B cell (primary cell): Measurements from ENCODE around the gene KCNQ5. TPM values are rescaled to one million over a fixed set of nuclear protein-coding genes. Genes with fewer than 3 reads are reported as not detected.

Source experiments
- ATAC-seq: fragments of 200-7000 bp; cut with Tn5 transposase; one replicate; pipeline ENCODE4 v1.10.0; 2021; ENCODE audit warnings: low read depth, mild to moderate bottlenecking, moderate number of reproducible peaks, moderate library complexity
- CTCF ChIA-PET: fragments of 350-600 bp; sonication (Branson Sonifier 250); formaldehyde crosslinking; loops from one replicate; lab custom pipeline; 2021; ENCODE audit warnings: antibody characterized with exemption, inconsistent platforms; lab: Charles Lee
- POLR2A ChIA-PET: fragments of 350-600 bp; sonication (Branson Sonifier 250); formaldehyde crosslinking; loops from one replicate; lab custom pipeline; 2021; ENCODE audit warnings: antibody characterized with exemption; lab: Charles Lee
- DNase-seq: peaks from one replicate; pipeline ENCODE4 v3.0.0; 2013
- H2AFZ ChIP-seq: 2 replicates; pipeline ENCODE4 v1.6.1; 2012; ENCODE audit warnings: mild to moderate bottlenecking, low read depth, low read length; ENCODE audit not compliant: insufficient read depth, poor library complexity, severe bottlenecking
- H3K27ac ChIP-seq, 2 donors: 1 replicate in 1 of 2; 2 replicates in 1 of 2; pipeline ENCODE4 v1.5.1; 2012 to 2013; ENCODE audit warnings: low read length in 2 of 2, mild to moderate bottlenecking in 2 of 2, moderate library complexity in 1 of 2
- H3K27me3 ChIP-seq, 4 experiments: fragments of 200-600 bp in 1 of 4; sonication (generic) in 1 of 4; replicated peaks in 1 of 4; 1 replicate in 2 of 4; 2 replicates in 2 of 4; pipeline versions ENCODE4 v1.6.1 to v1.7.0; 2013 to 2016; ENCODE audit warnings: low read length in 3 of 4, mild to moderate bottlenecking in 2 of 4, mixed read lengths in 1 of 4, moderate library complexity in 1 of 4; ENCODE audit not compliant: insufficient read depth in 4 of 4, control insufficient read depth in 3 of 4; ENCODE audit errors: control extremely low read depth in 1 of 4
- H3K36me3 ChIP-seq, 2 experiments: replicated peaks in 1 of 2; 1 replicate in 1 of 2; 2 replicates in 1 of 2; pipeline versions ENCODE4 v1.6.1 to v1.7.1; 2013; ENCODE audit warnings: low read length in 1 of 2; ENCODE audit not compliant: insufficient read depth in 2 of 2, control insufficient read depth in 1 of 2; ENCODE audit errors: control extremely low read depth in 1 of 2, extremely low read depth in 1 of 2
- H3K4me1 ChIP-seq, 2 donors: fragments of 200-600 bp in 1 of 2; sonication (generic) in 1 of 2; 1 replicate in 1 of 2; 2 replicates in 1 of 2; pipeline versions ENCODE4 v1.5.1 to v1.6.1; 2013 to 2017; ENCODE audit warnings: low read length in 2 of 2; ENCODE audit not compliant: control insufficient read depth in 2 of 2, insufficient read depth in 2 of 2
- H3K4me2 ChIP-seq: replicated peaks from 2 replicates; pipeline ENCODE3; 2012; ENCODE audit warnings: mild to moderate bottlenecking, low read depth, low read length; ENCODE audit not compliant: poor library complexity, severe bottlenecking
- H3K4me3 ChIP-seq, 5 experiments: fragments of 200-600 bp in 1 of 5; sonication (generic) in 1 of 5; 1 replicate in 3 of 5; 2 replicates in 2 of 5; pipeline versions ENCODE4 v1.5.1 to v1.7.0; 2011 to 2016; ENCODE audit warnings: low read length in 4 of 5, mild to moderate bottlenecking in 4 of 5, low read depth in 2 of 5, control low read depth in 1 of 5, moderate library complexity in 1 of 5; ENCODE audit not compliant: insufficient read depth in 1 of 5; ENCODE audit errors: control extremely low read depth in 1 of 5, extremely low read depth in 1 of 5
- H3K79me2 ChIP-seq: fragments of 200-600 bp; sonication (generic); one replicate; pipeline ENCODE4 v1.6.0; 2016; ENCODE audit warnings: low read length; ENCODE audit not compliant: control insufficient read depth, insufficient read depth
- H3K9ac ChIP-seq: fragments of 200-600 bp; sonication (generic); 2 replicates; pipeline ENCODE4 v1.6.1; 2017; ENCODE audit warnings: mild to moderate bottlenecking, low read length, moderate library complexity
- H3K9me3 ChIP-seq, 3 donors: one replicate each; pipeline versions ENCODE4 v1.6.1 to v1.7.1; 2013; ENCODE audit warnings: low read length in 2 of 3; ENCODE audit not compliant: control insufficient read depth in 2 of 3, insufficient read depth in 1 of 3; ENCODE audit errors: control extremely low read depth in 1 of 3
- H4K20me1 ChIP-seq: 2 replicates; pipeline ENCODE4 v1.6.0; 2012; ENCODE audit warnings: mild to moderate bottlenecking, low read length; ENCODE audit not compliant: insufficient read depth, control insufficient read depth, poor library complexity, severe bottlenecking
- H3K27ac Mint-ChIP-seq: one replicate; pipeline ENCODE4 v1.8.0; 2021; ENCODE audit warnings: mixed read lengths
- H3K27me3 Mint-ChIP-seq: one replicate; pipeline ENCODE4 v1.8.0; 2021; ENCODE audit warnings: mixed read lengths
- H3K4me1 Mint-ChIP-seq: one replicate; pipeline ENCODE4 v1.8.0; 2021; ENCODE audit warnings: mixed read lengths
- H3K4me3 Mint-ChIP-seq: one replicate; pipeline ENCODE4 v1.8.0; 2021; ENCODE audit warnings: mixed read lengths
- H3K9me3 Mint-ChIP-seq: one replicate; pipeline ENCODE4 v1.8.0; 2022; ENCODE audit warnings: mixed read lengths; ENCODE audit not compliant: insufficient read depth
- CTCF ChIP-seq: fragments of 200-600 bp; IDR thresholded peaks from one replicate; pipeline ENCODE4 v1.8.0; 2022; ENCODE audit warnings: antibody characterized with exemption, mild to moderate bottlenecking
- EZH2 ChIP-seq: IDR thresholded peaks from 2 replicates; pipeline ENCODE4 v1.6.1; 2012; ENCODE audit warnings: borderline replicate concordance, low read depth, mild to moderate bottlenecking, moderate library complexity, low read length; ENCODE audit not compliant: insufficient read depth, poor library complexity, severe bottlenecking
- WGBS: methylation state at CpG from one replicate; pipeline ENCODE4 v1.1.5; 2013; ENCODE audit warnings: missing lambda C conversion rate; ENCODE audit not compliant: insufficient coverage; 5-methylcytosine and 5-hydroxymethylcytosine counted together
- intact Hi-C: fragments of 100-400 bp; cut with micrococcal nuclease; formaldehyde crosslinking; loops from one replicate; pipeline ENCODE4 v1.10.0; 2022
- polyA plus RNA-seq: library from polyadenylated mRNA; depleted of rRNA; stranded (reverse); fragments of >200 nt; gene quantifications from 2 replicates; pipeline ENCODE4 v1.2.3, GENCODE V29; 2012
- total RNA-seq, 2 donors: library from RNA; stranded (reverse); fragments of 120-200 nt in 1 of 2; gene quantifications; 1 replicate in 1 of 2; 2 replicates in 1 of 2; pipeline versions ENCODE4 v1.2.3 to v1.2.4, GENCODE V29; 2013 to 2022

The KCNQ5 gene
- total and polyA plus RNA-seq, 2 donors (not counting 1 experiment from before 2014, with no cell fraction given): 2.3 to 9.4 TPM

GRCh38 chr6:72703093-72703492 is 81.2 kb downstream of the KCNQ5 start:
- POLR2A ChIA-PET: no interaction called here
- WGBS: 100% methylated on average over 1 of the region's 2 CpGs
- H3K4me3 ChIP-seq: no peak overlapping the region
- CTCF ChIA-PET: no interaction called here
- H3K27me3 ChIP-seq: no peaks in the 10 kb centered on the region
- no peaks in the 10 kb centered on the region for H3K4me1 ChIP-seq
- peaks cover 15% of the 10 kb centered on the region for H3K79me2 ChIP-seq
- no peak overlapping the region for H3K4me2 ChIP-seq
- DNase-seq: no peak
- Mint-ChIP-seq H3K4me1 (no peaks in the 10 kb centered on the region), H3K27me3 (no peaks in the 10 kb centered on the region), H3K4me3 (no peak overlapping the region), H3K9me3 (no peaks in the 10 kb centered on the region), H3K27ac (no peak overlapping the region)
- H3K9me3 ChIP-seq: no peaks in the 10 kb centered on the region
- H3K36me3 ChIP-seq: peaks cover 0 to 4% of the 10 kb centered on the region in 2 experiments
- no peak for TF ChIP-seq EZH2
- TF ChIP-seq CTCF: no peak
- no peaks in the 10 kb centered on the region for H4K20me1 ChIP-seq
- H2AFZ ChIP-seq: no peak overlapping the region
- no peak overlapping the region for H3K9ac ChIP-seq
- H3K27ac ChIP-seq: no peak overlapping the region
- intact Hi-C loops: no loop called here
- ATAC-seq: no peak

- peaks cover 15% of the 10 kb centered on the region for H3K79me2 ChIP-seq
- intact Hi-C loops: no loop called here
- H2AFZ ChIP-seq: no peak overlapping the region
- H3K4me1 ChIP-seq: no peaks in the 10 kb centered on the region
- peaks cover 0 to 4% of the 10 kb centered on the region in 2 experiments for H3K36me3 ChIP-seq
- peaks cover 0 to 7% (median 4%) of the 10 kb centered on the region in 3 donors for H3K9me3 ChIP-seq
- H3K9ac ChIP-seq: no peak overlapping the region
- H3K4me3 Mint-ChIP-seq: no peak overlapping the region
- H3K4me2 ChIP-seq: no peak overlapping the region
- H3K27me3 ChIP-seq: no peaks in the 10 kb centered on the region
- peaks cover 3% of the 10 kb centered on the region for H3K9me3 Mint-ChIP-seq
- ATAC-seq: no peak
- no peaks in the 10 kb centered on the region for H3K27me3 Mint-ChIP-seq
- no peak for TF ChIP-seq EZH2
- TF ChIP-seq CTCF: no peak
- 83% methylated on average over 1 of the region's 4 CpGs for WGBS
- H3K27ac ChIP-seq: no peak overlapping the region
- H3K4me3 ChIP-seq: no peak overlapping the region
- H3K27ac Mint-ChIP-seq: no peak overlapping the region
- no peaks in the 10 kb centered on the region for H4K20me1 ChIP-seq
- ChIA-PET CTCF (interaction anchor here (0.6 kb wide), 1 partner anchor 399 kb away, joined by 5 read pairs; no protein-coding TSS in a partner anchor), POLR2A (no interaction called here)
- H3K4me1 Mint-ChIP-seq: no peaks in the 10 kb centered on the region
- DNase-seq: no peak
These were observed 83.1 kb downstream of the KCNQ5 start for GRCh38 chr6:72704979-72705378.
